ENCODE results near the gene ADAP1.

ADAP1 gene

GRCh38 chr7:985127-985416, 30.6 kb upstream of the ADAP1 start:
- Mint-ChIP-seq H3K4me1 (no peaks in the 10 kb centered on the region), H3K9me3 (no peaks in the 10 kb centered on the region), H3K27me3 (peaks cover 15% of the 10 kb centered on the region), H3K36me3 (ENCODE audit: insufficient read depth) (peaks cover 2% of the 10 kb centered on the region), H3K4me3 (no peak overlapping the region), H3K27ac (ENCODE audit: low read depth) (no peak overlapping the region)
- no peak for DNase-seq (ENCODE audit: low spot score in 2 of 2)
- ATAC-seq (replicated peaks; ENCODE audit: extremely low read depth, poor library complexity, severe bottlenecking): no peak

GRCh38 chr7:984361-985126, 30.1 kb upstream of the ADAP1 start:
- Mint-ChIP-seq H3K27ac (ENCODE audit: low read depth) (no peak overlapping the region), H3K36me3 (ENCODE audit: insufficient read depth) (peaks cover 2% of the 10 kb centered on the region), H3K4me3 (no peak overlapping the region), H3K27me3 (peaks cover 15% of the 10 kb centered on the region), H3K4me1 (no peaks in the 10 kb centered on the region), H3K9me3 (no peaks in the 10 kb centered on the region)
- DNase-seq (ENCODE audit: low spot score in 2 of 2): no peak
- no peak for ATAC-seq (replicated peaks; ENCODE audit: extremely low read depth, poor library complexity, severe bottlenecking)

GRCh38 chr7:983616-984071, 29.2 kb upstream of the ADAP1 start:
- Mint-ChIP-seq H3K36me3 (ENCODE audit: insufficient read depth) (peaks cover 2% of the 10 kb centered on the region), H3K4me3 (no peak overlapping the region), H3K9me3 (no peaks in the 10 kb centered on the region), H3K27ac (ENCODE audit: low read depth) (no peak overlapping the region), H3K27me3 (peaks cover 15% of the 10 kb centered on the region), H3K4me1 (no peaks in the 10 kb centered on the region)
- DNase-seq (ENCODE audit: low spot score in 2 of 2) (no peak), ATAC-seq (replicated peaks; ENCODE audit: extremely low read depth, poor library complexity, severe bottlenecking) (no peak)

DNA sequence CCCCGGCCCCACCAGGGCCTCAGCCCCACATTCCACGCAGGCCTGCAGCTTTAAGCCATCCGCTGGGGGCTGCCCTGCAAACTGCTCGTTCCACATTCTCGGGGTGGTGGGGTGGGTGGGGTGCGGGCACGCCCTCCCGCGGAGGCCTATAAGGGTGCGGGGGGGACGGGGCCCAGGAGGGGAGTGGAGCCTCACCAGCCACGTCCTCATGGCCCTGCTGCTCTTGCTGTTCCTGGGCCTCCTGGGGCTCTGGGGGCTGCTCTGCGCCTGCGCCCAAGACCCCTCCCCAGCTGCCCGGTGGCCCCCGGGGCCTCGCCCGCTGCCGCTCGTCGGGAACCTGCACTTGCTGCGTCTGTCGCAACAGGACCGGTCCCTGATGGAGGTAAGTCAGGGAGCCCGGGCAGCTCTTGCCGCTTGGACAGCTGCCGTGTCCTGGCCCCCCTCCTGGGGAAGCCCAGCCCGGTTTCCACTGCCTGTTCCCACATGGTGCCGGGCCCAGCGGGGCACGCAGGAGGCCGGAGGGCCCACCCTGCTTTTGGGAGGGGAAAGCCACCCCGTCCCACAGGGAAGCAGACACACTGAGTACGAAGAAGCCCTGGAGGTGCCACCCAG, 28.6 kb upstream of the ADAP1 start, which contains the start of gene CYP2W1:
Gene CYP2W1 (plus strand): TSS at position 178 of the 612 bp plus-strand sequence. CDS start 31 bp downstream, at position 209.
- H3K4me1 Mint-ChIP-seq: no peaks in the 10 kb centered on the region
- H3K27me3 Mint-ChIP-seq: peaks cover 15% of the 10 kb centered on the region
- H3K4me3 Mint-ChIP-seq: no peak within 1 kb of the TSS
- H3K36me3 Mint-ChIP-seq (ENCODE audit: insufficient read depth): peaks cover 2% of the 10 kb centered on the region
- ATAC-seq (replicated peaks; ENCODE audit: extremely low read depth, poor library complexity, severe bottlenecking) (no peak), DNase-seq (ENCODE audit: low spot score in 2 of 2) (no peak)
- no peak within 1 kb of the TSS for H3K27ac Mint-ChIP-seq (ENCODE audit: low read depth)
- no peaks in the 10 kb centered on the region for H3K9me3 Mint-ChIP-seq

GRCh38 chr7:982511-983003, 28.1 kb upstream of the ADAP1 start:
- no peaks in the 10 kb centered on the region for H3K4me1 Mint-ChIP-seq

DNA sequence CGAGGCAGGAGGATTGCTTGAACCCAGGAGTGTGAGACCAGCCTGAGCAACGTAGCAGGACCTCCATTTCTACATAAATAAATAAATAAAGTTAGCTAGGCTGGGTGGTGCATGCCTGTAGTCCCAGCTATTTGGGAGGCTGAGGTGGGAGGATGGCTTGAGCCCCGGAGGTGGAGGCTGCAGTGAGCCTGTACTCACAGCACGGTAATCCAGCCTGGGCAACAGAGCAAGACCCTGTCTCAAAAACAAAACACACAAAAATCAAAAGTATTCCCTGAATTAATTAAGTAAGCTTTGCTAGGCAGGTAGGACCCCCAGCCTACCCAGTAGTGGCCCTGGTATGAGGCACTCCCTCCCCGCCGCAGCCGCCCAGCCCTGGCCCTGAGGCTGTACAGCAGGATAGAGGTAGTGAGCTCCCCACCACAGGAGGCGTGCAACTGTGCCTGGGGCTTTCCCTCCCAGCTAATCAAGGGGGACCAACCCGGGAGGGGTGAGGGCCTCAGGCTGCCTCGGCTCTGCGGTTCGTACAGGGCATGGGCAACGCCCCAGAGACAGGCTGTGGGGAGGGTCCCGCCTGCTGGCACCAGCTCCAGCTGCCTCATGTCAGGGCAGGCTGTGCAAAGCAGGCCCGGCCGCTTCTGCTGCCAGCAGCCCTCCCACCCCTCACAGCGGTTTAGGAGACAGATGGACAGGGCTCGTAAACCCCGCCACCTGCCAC, 27.5 kb upstream of the ADAP1 start:
- peaks cover 15% of the 10 kb centered on the region for H3K27me3 Mint-ChIP-seq
- H3K9me3 Mint-ChIP-seq: no peaks in the 10 kb centered on the region
- ATAC-seq (replicated peaks; ENCODE audit: extremely low read depth, poor library complexity, severe bottlenecking): no peak

More at GRCh38 chr7:982511-983003, 28.1 kb upstream of the ADAP1 start:
- ATAC-seq (replicated peaks; ENCODE audit: extremely low read depth, poor library complexity, severe bottlenecking) (no peak), DNase-seq (ENCODE audit: low spot score in 2 of 2) (no peak)
- peaks cover 15% of the 10 kb centered on the region for H3K27me3 Mint-ChIP-seq
- H3K36me3 Mint-ChIP-seq (ENCODE audit: insufficient read depth): peaks cover 2% of the 10 kb centered on the region
- no peak overlapping the region for H3K27ac Mint-ChIP-seq (ENCODE audit: low read depth)
- H3K9me3 Mint-ChIP-seq: no peaks in the 10 kb centered on the region
- no peak overlapping the region for H3K4me3 Mint-ChIP-seq

DNA sequence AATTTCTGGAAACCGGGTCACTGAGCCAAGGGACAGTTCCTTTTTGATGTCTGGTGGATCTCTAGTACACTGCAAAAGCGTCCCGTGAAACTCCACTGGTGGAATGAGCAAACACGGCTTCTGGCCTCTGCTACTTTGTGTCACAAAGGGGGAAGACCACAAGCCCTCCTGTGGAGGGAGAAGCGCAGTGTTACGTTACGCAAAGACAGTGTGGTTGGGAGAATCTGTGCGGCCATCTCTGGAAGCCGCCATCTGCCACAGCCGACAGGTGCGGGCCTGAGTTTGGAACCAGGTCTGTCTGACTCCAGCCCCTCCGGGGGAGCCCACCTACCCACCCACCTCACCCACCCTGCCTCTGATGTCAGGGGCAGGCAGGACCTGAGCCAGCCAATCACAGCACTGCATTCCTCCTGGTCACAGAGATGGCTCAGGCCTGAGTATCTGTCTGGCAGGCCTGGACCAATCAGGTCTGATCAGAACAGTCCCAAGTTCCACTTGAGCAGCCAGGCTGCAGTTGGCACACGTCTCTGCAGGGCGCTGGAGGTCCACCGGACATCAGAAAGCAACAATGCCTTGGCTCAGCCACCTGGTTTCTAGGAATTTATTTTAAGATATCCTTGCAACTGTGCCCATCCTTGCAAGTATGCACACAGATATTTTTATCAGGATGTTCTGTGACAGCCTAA, 25.5 kb upstream of the ADAP1 start:
- no peak for ATAC-seq (replicated peaks; ENCODE audit: extremely low read depth, poor library complexity, severe bottlenecking)
- peaks cover 2% of the 10 kb centered on the region for H3K36me3 Mint-ChIP-seq (ENCODE audit: insufficient read depth)
- H3K9me3 Mint-ChIP-seq: no peaks in the 10 kb centered on the region
- no peak for DNase-seq (ENCODE audit: low spot score in 2 of 2)
- H3K4me1 Mint-ChIP-seq: no peaks in the 10 kb centered on the region
- H3K27ac Mint-ChIP-seq (ENCODE audit: low read depth): no peak overlapping the region
- no peaks in the 10 kb centered on the region for H3K27me3 Mint-ChIP-seq
- H3K4me3 Mint-ChIP-seq: no peak overlapping the region

More for the DNA sequence above, 27.5 kb upstream of the ADAP1 start:
- H3K4me1 Mint-ChIP-seq: no peaks in the 10 kb centered on the region
- no peak overlapping the region for H3K4me3 Mint-ChIP-seq
- H3K36me3 Mint-ChIP-seq (ENCODE audit: insufficient read depth): peaks cover 2% of the 10 kb centered on the region
- no peak for DNase-seq (ENCODE audit: low spot score in 2 of 2)
- no peak overlapping the region for H3K27ac Mint-ChIP-seq (ENCODE audit: low read depth)

GRCh38 chr7:979151-979550, 24.7 kb upstream of the ADAP1 start:
- DNase-seq (ENCODE audit: low spot score in 2 of 2) (no peak), ATAC-seq (replicated peaks; ENCODE audit: extremely low read depth, poor library complexity, severe bottlenecking) (no peak)
- peaks cover 8% of the 10 kb centered on the region for H3K4me1 Mint-ChIP-seq
- H3K4me3 Mint-ChIP-seq: no peak overlapping the region
- no peaks in the 10 kb centered on the region for H3K27me3 Mint-ChIP-seq
- H3K9me3 Mint-ChIP-seq: no peaks in the 10 kb centered on the region
- H3K36me3 Mint-ChIP-seq (ENCODE audit: insufficient read depth): peaks cover 7% of the 10 kb centered on the region
- no peak overlapping the region for H3K27ac Mint-ChIP-seq (ENCODE audit: low read depth)

DNA sequence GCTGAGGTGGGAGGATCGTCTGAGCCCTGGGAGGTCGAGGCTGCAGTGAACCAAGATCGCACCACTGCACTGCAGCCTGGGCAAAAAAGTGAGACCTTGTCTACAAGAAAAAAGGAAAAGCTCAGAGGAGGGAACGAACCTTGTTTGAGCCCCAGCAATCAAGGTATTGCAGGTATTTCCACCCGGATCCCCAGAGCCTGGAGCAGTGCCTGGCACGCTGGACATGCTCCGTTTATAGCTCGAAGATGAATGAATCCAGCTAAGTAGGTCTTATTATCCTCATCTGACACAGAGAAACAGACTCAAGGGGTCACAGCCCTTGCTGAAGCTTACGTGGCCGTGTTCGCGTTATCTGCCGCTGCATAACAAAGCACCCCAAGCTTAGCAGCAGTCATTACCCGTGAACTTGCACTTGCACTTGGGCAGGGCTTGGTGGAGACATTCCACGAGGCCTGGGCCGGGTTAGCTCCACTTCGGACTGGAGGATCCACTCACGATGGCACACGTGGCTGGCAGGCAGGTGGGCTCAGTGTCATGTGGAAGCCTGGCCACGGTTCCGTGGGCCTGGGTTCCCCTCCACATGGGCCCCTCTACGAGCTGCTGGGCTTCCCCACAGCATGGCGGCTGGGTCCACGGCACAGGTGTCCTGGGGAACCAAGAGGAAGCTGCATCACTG, 24.1 kb upstream of the ADAP1 start:
- H3K27me3 Mint-ChIP-seq: no peaks in the 10 kb centered on the region
- ATAC-seq (replicated peaks; ENCODE audit: extremely low read depth, poor library complexity, severe bottlenecking) (no peak), DNase-seq (ENCODE audit: low spot score in 2 of 2) (no peak)
- H3K4me3 Mint-ChIP-seq: no peak overlapping the region
- no peaks in the 10 kb centered on the region for H3K9me3 Mint-ChIP-seq
- no peak overlapping the region for H3K27ac Mint-ChIP-seq (ENCODE audit: low read depth)
- H3K36me3 Mint-ChIP-seq (ENCODE audit: insufficient read depth): peaks cover 7% of the 10 kb centered on the region
- peaks cover 9% of the 10 kb centered on the region for H3K4me1 Mint-ChIP-seq

- Mint-ChIP-seq H3K27me3 (no peaks in the 10 kb centered on the region), H3K4me3 (no peak overlapping the region), H3K27ac (ENCODE audit: low read depth) (no peak overlapping the region), H3K36me3 (ENCODE audit: insufficient read depth) (peaks cover 9% of the 10 kb centered on the region), H3K9me3 (no peaks in the 10 kb centered on the region), H3K4me1 (peaks cover 9% of the 10 kb centered on the region)
- no peak for DNase-seq (ENCODE audit: low spot score in 2 of 2)
- no peak for ATAC-seq (replicated peaks; ENCODE audit: extremely low read depth, poor library complexity, severe bottlenecking)
Measured at GRCh38 chr7:978049-978346, 23.5 kb upstream of the ADAP1 start.

- H3K36me3 Mint-ChIP-seq (ENCODE audit: insufficient read depth): peaks cover 13% of the 10 kb centered on the region
- H3K4me3 Mint-ChIP-seq: no peak overlapping the region
- ATAC-seq (replicated peaks; ENCODE audit: extremely low read depth, poor library complexity, severe bottlenecking): no peak
- H3K27ac Mint-ChIP-seq (ENCODE audit: low read depth): no peak overlapping the region
- H3K9me3 Mint-ChIP-seq: no peaks in the 10 kb centered on the region
- H3K27me3 Mint-ChIP-seq: no peaks in the 10 kb centered on the region
- no peak for DNase-seq (ENCODE audit: low spot score in 2 of 2)
- peaks cover 9% of the 10 kb centered on the region for H3K4me1 Mint-ChIP-seq
Measured at GRCh38 chr7:977326-978048, 23.0 kb upstream of the ADAP1 start.

Measured in central memory CD8-positive, alpha-beta T cell (primary cell).